ENCODE measurements around the gene RRAGD. TPM values are rescaled to one million over a fixed set of nuclear protein-coding genes. Genes with fewer than 3 reads are reported as not detected.
A peak's percentile ranks its signal among the peaks of the same experiment; 100 is the strongest.

Gene RRAGD
- total RNA-seq, 4 donors from 2014 or later = 0.53 to 5.0 (median 2.9) TPM

GRCh38 chr6:89430201-89430962 is 18.3 kb upstream of the RRAGD start:
- Histone ChIP-seq H3K4me1 (peaks cover 0 to 12% (median 5%) of the 10 kb centered on the region in 4 donors), H3K27me3 (no peaks in the 10 kb centered on the region), H3K36me3 (no peaks in the 10 kb centered on the region), H3K9me3 (no peaks in the 10 kb centered on the region), H3K4me3 (no peak overlapping the region), H3K27ac (no peak overlapping the region)
- DNase-seq = no peak
- no peak for TF ChIP-seq POLR2A (IDR thresholded peaks at IDR 0.05)
- TF ChIP-seq, protein P1, sequence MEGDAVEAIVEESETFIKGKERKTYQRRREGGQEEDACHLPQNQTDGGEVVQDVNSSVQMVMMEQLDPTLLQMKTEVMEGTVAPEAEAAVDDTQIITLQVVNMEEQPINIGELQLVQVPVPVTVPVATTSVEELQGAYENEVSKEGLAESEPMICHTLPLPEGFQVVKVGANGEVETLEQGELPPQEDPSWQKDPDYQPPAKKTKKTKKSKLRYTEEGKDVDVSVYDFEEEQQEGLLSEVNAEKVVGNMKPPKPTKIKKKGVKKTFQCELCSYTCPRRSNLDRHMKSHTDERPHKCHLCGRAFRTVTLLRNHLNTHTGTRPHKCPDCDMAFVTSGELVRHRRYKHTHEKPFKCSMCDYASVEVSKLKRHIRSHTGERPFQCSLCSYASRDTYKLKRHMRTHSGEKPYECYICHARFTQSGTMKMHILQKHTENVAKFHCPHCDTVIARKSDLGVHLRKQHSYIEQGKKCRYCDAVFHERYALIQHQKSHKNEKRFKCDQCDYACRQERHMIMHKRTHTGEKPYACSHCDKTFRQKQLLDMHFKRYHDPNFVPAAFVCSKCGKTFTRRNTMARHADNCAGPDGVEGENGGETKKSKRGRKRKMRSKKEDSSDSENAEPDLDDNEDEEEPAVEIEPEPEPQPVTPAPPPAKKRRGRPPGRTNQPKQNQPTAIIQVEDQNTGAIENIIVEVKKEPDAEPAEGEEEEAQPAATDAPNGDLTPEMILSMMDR (IDR thresholded peaks at IDR 0.05) = no peak

GRCh38 chr6:89416796-89417195 is 4.7 kb upstream of the RRAGD start:
- no peak for DNase-seq
- no peak overlapping the region for H3K4me3 ChIP-seq
- no peak for TF ChIP-seq POLR2A (IDR thresholded peaks at IDR 0.05)
- TF ChIP-seq, protein P1 (IDR thresholded peaks at IDR 0.05) = no peak
- H3K9me3 ChIP-seq = no peaks in the 10 kb centered on the region
- no peak overlapping the region for H3K27ac ChIP-seq
- no peaks in the 10 kb centered on the region for H3K36me3 ChIP-seq
- peaks cover 0 to 10% (median 2%) of the 10 kb centered on the region in 4 donors for H3K4me1 ChIP-seq
- H3K27me3 ChIP-seq = no peaks in the 10 kb centered on the region

DNA sequence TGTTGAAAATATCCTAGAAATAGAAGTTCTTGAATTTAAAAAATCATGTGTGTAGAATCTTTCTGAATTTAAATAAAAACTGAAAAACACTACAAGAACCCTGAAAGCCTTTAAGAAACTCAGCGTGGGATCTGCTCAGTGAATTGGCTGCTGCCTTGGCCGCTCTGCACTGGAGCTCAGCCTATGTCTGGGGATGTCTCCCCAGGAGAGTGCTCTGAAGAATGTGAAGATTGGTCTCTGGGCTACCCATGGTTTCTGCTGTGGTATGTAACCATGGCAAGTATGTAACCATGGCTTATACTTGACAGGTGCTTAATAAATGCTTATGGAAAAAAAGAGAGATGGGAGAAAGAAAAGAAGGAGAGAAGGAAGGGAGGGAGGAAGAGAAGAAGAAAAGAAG is 3.1 kb upstream of the RRAGD start:
- Histone ChIP-seq H3K27me3 (no peaks in the 10 kb centered on the region), H3K27ac (no peak overlapping the region), H3K36me3 (no peaks in the 10 kb centered on the region), H3K4me3 (no peak overlapping the region), H3K4me1 (peaks cover 0 to 17% (median 2%) of the 10 kb centered on the region in 4 donors), H3K9me3 (no peaks in the 10 kb centered on the region)
- no peak for TF ChIP-seq POLR2A (IDR thresholded peaks at IDR 0.05)
- TF ChIP-seq, protein P1 (IDR thresholded peaks at IDR 0.05) = no peak
- DNase-seq = no peak

GRCh38 chr6:89414215-89414614 is 2.1 kb upstream of the RRAGD start:
- no peaks in the 10 kb centered on the region for H3K27me3 ChIP-seq
- TF ChIP-seq, protein P1 (IDR thresholded peaks at IDR 0.05) = no peak
- no peak for TF ChIP-seq POLR2A (IDR thresholded peaks at IDR 0.05)
- no peak overlapping the region for H3K27ac ChIP-seq
- peaks cover 0 to 17% (median 2%) of the 10 kb centered on the region in 4 donors for H3K4me1 ChIP-seq
- H3K4me3 ChIP-seq = no peak overlapping the region
- H3K9me3 ChIP-seq = no peaks in the 10 kb centered on the region
- no peaks in the 10 kb centered on the region for H3K36me3 ChIP-seq
- no peak for DNase-seq

- Histone ChIP-seq H3K27me3 (no peaks in the 10 kb centered on the region), H3K4me1 (peaks cover 0 to 17% (median 2%) of the 10 kb centered on the region in 4 donors), H3K9me3 (no peaks in the 10 kb centered on the region), H3K4me3 (peak overlapping the region in 3 of 4 donors; percentile 61 to 79 (median 71)), H3K27ac (peak overlapping the region in 1 of 4 donors; percentile 59), H3K36me3 (no peaks in the 10 kb centered on the region)
- TF ChIP-seq, protein P1 (IDR thresholded peaks at IDR 0.05) = no peak
- TF ChIP-seq POLR2A (IDR thresholded peaks at IDR 0.05) = no peak
- no peak for DNase-seq
These were observed 930 bp upstream of the RRAGD start for GRCh38 chr6:89413006-89413400.

Measured in Peyer's patch (tissue), 4 donors.